ENCODE results near the gene STK32B.

DNA sequence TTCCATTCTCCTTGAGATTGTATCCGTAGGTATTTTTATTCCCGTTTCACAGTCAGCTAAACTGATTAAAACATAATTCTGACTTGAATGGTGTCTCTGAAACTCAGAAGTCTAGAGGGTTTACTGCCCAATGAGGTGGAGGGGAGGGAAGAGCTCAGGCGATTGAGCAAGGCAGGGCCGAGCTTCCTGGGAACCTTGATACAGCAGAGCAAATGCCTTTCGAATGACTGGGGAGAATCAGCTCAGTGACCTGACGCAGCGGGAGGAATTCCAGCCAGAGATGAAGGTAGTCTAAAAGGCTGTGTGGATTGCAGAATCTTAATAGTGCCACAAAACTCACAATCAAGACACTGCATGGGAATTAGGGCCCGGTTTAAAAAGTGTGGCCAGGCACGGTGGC lies 423.5 kb downstream of the STK32B start:
- TF ChIP-seq CTCF (IDR thresholded peaks at IDR 0.05; ENCODE audit: low read depth, low read length, missing input control): no peak
- TF ChIP-seq HNF4G (IDR thresholded peaks at IDR 0.05): no peak

All from liver (tissue), 3 donors.